Naive B cell (primary cell): ENCODE data around the gene MAGEA9. TPM values are rescaled to one million over a fixed set of nuclear protein-coding genes. Genes with fewer than 3 reads are reported as not detected.
"Not testable (repeated sequence)": the region's sequence is repeated elsewhere in the genome, so short reads cannot be mapped to it uniquely, and the experiment has no call there.

Experiments
- ATAC-seq, 2 donors: fragments of 150-1000 bp; cut with Tn5 transposase; 2 replicates each; pipeline ENCODE4 v1.10.0; 2021; ENCODE audit warnings: low read depth in 2 of 2, mild to moderate bottlenecking in 2 of 2, moderate library complexity in 2 of 2
- DNase-seq: peaks from one replicate; pipeline ENCODE4 v3.0.0; 2022
- H3K27ac Mint-ChIP-seq, 6 donors: one replicate each; pipeline ENCODE4 v1.8.0; 2020 to 2022; ENCODE audit warnings: mild to moderate bottlenecking in 6 of 6, mixed read lengths in 6 of 6, moderate library complexity in 5 of 6, inconsistent platforms in 2 of 6
- H3K27me3 Mint-ChIP-seq, 3 donors: one replicate each; pipeline ENCODE4 v1.8.0; 2021 to 2022; ENCODE audit warnings: mixed read lengths in 3 of 3, mild to moderate bottlenecking in 1 of 3
- H3K36me3 Mint-ChIP-seq, 2 donors: one replicate each; pipeline ENCODE4 v1.8.0; 2020 to 2022; ENCODE audit warnings: mixed read lengths in 2 of 2, inconsistent platforms in 1 of 2, mild to moderate bottlenecking in 1 of 2
- H3K4me1 Mint-ChIP-seq, 3 donors: one replicate each; pipeline ENCODE4 v1.8.0; 2020 to 2022; ENCODE audit warnings: mixed read lengths in 3 of 3, inconsistent platforms in 1 of 3, mild to moderate bottlenecking in 1 of 3, moderate library complexity in 1 of 3
- H3K4me3 Mint-ChIP-seq, 8 donors: one replicate each; pipeline ENCODE4 v1.8.0; 2020 to 2022; ENCODE audit warnings: mild to moderate bottlenecking in 8 of 8, mixed read lengths in 8 of 8, moderate library complexity in 8 of 8, inconsistent platforms in 2 of 8
- H3K9me3 Mint-ChIP-seq, 7 donors: one replicate each; pipeline ENCODE4 v1.8.0; 2020 to 2022; ENCODE audit warnings: mixed read lengths in 7 of 7, mild to moderate bottlenecking in 5 of 7, inconsistent platforms in 2 of 7, moderate library complexity in 1 of 7
- polyA plus RNA-seq, 6 donors: library from polyadenylated mRNA; unstranded; fragments of 300-500 nt; fragmentation: Illumina TruSeq; gene quantifications; one replicate each; pipeline ENCODE4 v1.2.3, GENCODE V29; 2021; ENCODE audit warnings: low read depth in 6 of 6

The MAGEA9 gene
- polyA plus RNA-seq: not detected

GRCh38 chrX:149781727-149782126, at the start of gene MAGEA9:
TSS of gene MAGEA9 (plus strand) at chrX:149781930. CDS start at chrX:149786211, 4,281 bp downstream.
- H3K4me3 Mint-ChIP-seq, DNase-seq, H3K36me3 Mint-ChIP-seq, ATAC-seq, H3K9me3 Mint-ChIP-seq, H3K27ac Mint-ChIP-seq, H3K4me1 Mint-ChIP-seq, H3K27me3 Mint-ChIP-seq: not testable (repeated sequence)

- not testable (repeated sequence) for H3K27me3 Mint-ChIP-seq, H3K4me3 Mint-ChIP-seq, DNase-seq, ATAC-seq, H3K9me3 Mint-ChIP-seq, H3K27ac Mint-ChIP-seq, H3K36me3 Mint-ChIP-seq, H3K4me1 Mint-ChIP-seq
Measured at GRCh38 chrX:149742269-149742668, 39.5 kb upstream of the MAGEA9 start.

DNA sequence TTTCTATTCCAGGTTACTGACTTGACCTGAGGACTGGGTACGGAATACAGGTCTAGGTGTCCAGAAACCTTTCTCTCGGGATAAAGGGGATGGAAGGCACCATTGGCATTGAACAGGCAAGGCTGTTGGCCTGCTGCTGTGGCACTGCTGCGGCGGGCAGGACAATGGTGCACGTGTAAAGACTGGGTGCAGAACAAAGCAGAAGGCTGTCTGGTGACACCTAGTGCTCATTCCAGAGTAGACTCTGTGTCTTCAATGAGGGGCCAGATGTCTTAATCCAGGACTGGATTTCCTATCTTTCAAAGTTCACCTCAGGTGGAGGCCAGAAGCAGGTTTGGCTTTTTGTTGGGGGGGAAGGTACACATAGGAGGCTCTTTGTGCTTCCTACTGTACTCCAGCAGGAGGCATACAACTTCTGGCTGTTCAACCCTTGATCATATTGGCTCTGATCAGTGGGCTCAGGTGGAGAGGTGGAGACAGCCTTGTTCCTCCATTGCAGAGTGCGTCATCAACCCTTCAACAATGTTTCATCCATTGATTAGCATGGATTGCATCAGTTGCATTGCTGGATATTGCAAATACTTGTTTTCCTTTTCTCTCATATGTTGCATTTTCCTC, 35.2 kb upstream of the MAGEA9 start:
- not testable (repeated sequence) for ATAC-seq

GRCh38 chrX:149757206-149758067, 24.3 kb upstream of the MAGEA9 start:
- Mint-ChIP-seq H3K4me1 (no peaks in the 10 kb centered on the region), H3K9me3 (peaks cover 0 to 6% (median 0%) of the 10 kb centered on the region in 7 donors), H3K27ac (no peak overlapping the region), H3K27me3 (peaks cover 0 to 10% (median 0%) of the 10 kb centered on the region in 3 donors), H3K4me3 (no peak overlapping the region), H3K36me3 (no peaks in the 10 kb centered on the region)
- no peak for ATAC-seq
- no peak for DNase-seq

More for the DNA sequence above, 35.2 kb upstream of the MAGEA9 start:
- not testable (repeated sequence) for DNase-seq, H3K4me1 Mint-ChIP-seq, H3K9me3 Mint-ChIP-seq, H3K36me3 Mint-ChIP-seq, H3K27ac Mint-ChIP-seq, H3K27me3 Mint-ChIP-seq, H3K4me3 Mint-ChIP-seq

DNA sequence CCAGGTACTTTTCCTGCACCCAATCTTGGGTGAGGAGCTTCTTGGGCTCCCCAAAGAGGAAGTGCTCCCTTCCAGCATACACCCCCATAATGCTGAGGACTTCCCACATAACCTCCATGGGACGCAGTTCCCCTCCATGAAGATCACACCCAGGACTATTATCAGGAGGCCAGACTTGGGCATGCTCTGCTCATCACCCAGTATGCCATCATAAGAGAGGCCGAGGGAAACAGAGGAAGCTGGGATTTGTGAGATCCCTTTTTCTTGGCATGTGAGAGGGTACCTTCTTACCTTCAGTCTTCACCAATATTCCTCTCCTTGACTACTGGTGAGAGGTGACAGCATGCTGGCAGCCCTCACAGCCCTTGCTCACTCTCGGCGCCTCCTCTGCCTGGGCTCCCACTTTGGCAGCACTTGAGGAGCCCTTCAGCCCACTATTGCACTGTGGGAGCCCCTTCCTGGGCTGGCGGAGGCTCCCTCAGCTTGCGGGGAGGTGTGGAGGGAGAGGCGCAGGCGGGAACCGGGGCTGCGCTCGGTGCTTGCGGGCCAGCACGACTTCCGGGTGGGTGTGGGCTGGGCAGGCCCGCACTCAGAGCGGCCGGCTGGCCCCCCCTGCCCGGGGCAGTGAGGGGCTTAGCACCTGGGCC, 23.5 kb upstream of the MAGEA9 start:
- peaks cover 0 to 10% (median 0%) of the 10 kb centered on the region in 3 donors for H3K27me3 Mint-ChIP-seq
- no peaks in the 10 kb centered on the region for H3K36me3 Mint-ChIP-seq
- H3K4me3 Mint-ChIP-seq: no peak overlapping the region
- H3K27ac Mint-ChIP-seq: no peak overlapping the region
- no peaks in the 10 kb centered on the region for H3K4me1 Mint-ChIP-seq
- H3K9me3 Mint-ChIP-seq: peaks cover 0 to 6% (median 0%) of the 10 kb centered on the region in 7 donors
- no peak for ATAC-seq
- DNase-seq: no peak

GRCh38 chrX:149758715-149759078, 23.0 kb upstream of the MAGEA9 start:
- H3K4me3 Mint-ChIP-seq, H3K36me3 Mint-ChIP-seq, DNase-seq, ATAC-seq, H3K4me1 Mint-ChIP-seq, H3K27ac Mint-ChIP-seq, H3K9me3 Mint-ChIP-seq: not testable (repeated sequence)
- peaks cover 0 to 10% (median 0%) of the 10 kb centered on the region in 3 donors for H3K27me3 Mint-ChIP-seq

GRCh38 chrX:149759824-149760223, 21.9 kb upstream of the MAGEA9 start:
- Mint-ChIP-seq H3K4me1 (no peaks in the 10 kb centered on the region), H3K4me3 (peak overlapping the region in 1 of 8 donors; percentile 33), H3K9me3 (peaks cover 0 to 6% (median 0%) of the 10 kb centered on the region in 7 donors), H3K36me3 (no peaks in the 10 kb centered on the region), H3K27ac (no peak overlapping the region), H3K27me3 (peaks cover 0 to 10% (median 0%) of the 10 kb centered on the region in 3 donors)
- ATAC-seq: no peak
- no peak for DNase-seq

GRCh38 chrX:149760965-149761364, 20.8 kb upstream of the MAGEA9 start:
- Mint-ChIP-seq H3K4me1 (no peaks in the 10 kb centered on the region), H3K9me3 (peaks cover 0 to 6% (median 0%) of the 10 kb centered on the region in 7 donors), H3K36me3 (no peaks in the 10 kb centered on the region), H3K27me3 (peaks cover 0 to 10% (median 0%) of the 10 kb centered on the region in 3 donors), H3K27ac (no peak overlapping the region), H3K4me3 (no peak overlapping the region)
- no peak for ATAC-seq
- DNase-seq: no peak

DNA sequence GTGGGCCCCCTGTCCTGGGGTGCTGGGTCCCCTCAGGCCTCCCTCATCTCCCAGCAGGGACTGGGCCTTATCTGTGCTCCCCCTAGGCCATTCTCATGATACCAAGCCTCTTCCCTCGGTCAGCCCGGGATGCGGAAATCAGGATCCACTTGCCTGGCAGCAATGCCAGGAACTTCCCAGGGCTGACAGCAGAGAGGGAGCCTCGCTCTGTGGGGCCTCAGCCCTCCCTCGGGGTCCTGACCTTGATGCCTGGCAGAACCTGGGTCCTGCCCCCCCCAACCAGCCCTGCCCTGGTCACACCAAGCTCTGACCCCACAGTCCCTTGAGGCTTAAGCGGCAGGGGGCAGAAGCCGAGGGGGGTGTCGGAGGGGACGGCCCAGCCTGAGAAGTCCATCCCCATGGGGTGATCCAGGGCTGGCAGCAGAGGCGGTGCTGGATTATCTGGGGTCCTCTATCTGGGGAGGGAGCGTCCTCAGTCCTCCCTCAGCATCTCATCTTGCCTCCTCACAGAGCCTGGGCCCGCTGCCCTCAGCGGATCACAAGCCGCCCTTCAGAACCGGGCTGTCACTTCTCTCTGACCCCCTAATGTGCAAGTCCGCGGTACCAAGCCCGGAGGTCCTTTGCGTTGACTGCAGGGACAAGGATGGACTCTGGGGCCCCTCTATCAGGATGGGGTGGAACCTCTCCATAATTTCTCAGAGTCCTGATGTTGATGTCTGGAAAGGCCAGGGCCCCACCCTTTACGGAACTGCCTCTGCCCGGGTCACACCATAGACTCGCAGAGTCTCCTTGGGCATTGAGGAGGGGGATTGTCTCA, 19.7 kb upstream of the MAGEA9 start:
- H3K9me3 Mint-ChIP-seq, H3K4me3 Mint-ChIP-seq, DNase-seq, H3K36me3 Mint-ChIP-seq, H3K4me1 Mint-ChIP-seq, ATAC-seq, H3K27ac Mint-ChIP-seq: not testable (repeated sequence)
- peaks cover 0 to 10% (median 0%) of the 10 kb centered on the region in 3 donors for H3K27me3 Mint-ChIP-seq

- peak overlapping the region in 1 of 6 donors; percentile 44 for H3K27ac Mint-ChIP-seq
- H3K4me3 Mint-ChIP-seq: no peak overlapping the region
- DNase-seq: no peak
- no peaks in the 10 kb centered on the region for H3K4me1 Mint-ChIP-seq
- H3K36me3 Mint-ChIP-seq: no peaks in the 10 kb centered on the region
- ATAC-seq: no peak
- peaks cover 0 to 6% (median 0%) of the 10 kb centered on the region in 7 donors for H3K9me3 Mint-ChIP-seq
- peaks cover 0 to 10% (median 0%) of the 10 kb centered on the region in 3 donors for H3K27me3 Mint-ChIP-seq
Measured at GRCh38 chrX:149762696-149763614, 18.8 kb upstream of the MAGEA9 start.

GRCh38 chrX:149770344-149770743, 11.4 kb upstream of the MAGEA9 start:
- not testable (repeated sequence) for H3K36me3 Mint-ChIP-seq, H3K9me3 Mint-ChIP-seq, ATAC-seq, DNase-seq, H3K4me1 Mint-ChIP-seq, H3K27ac Mint-ChIP-seq, H3K4me3 Mint-ChIP-seq, H3K27me3 Mint-ChIP-seq

- not testable (repeated sequence) for H3K9me3 Mint-ChIP-seq, H3K36me3 Mint-ChIP-seq, H3K27ac Mint-ChIP-seq, ATAC-seq, DNase-seq, H3K4me3 Mint-ChIP-seq, H3K4me1 Mint-ChIP-seq, H3K27me3 Mint-ChIP-seq
Measured at GRCh38 chrX:149773026-149773425, 8.7 kb upstream of the MAGEA9 start.
